ENCODE data around the gene RAD21L1. TPM values are rescaled to one million over a fixed set of nuclear protein-coding genes. Genes with fewer than 3 reads are reported as not detected.

The RAD21L1 gene
- total RNA-seq, 4 donors from 2014 or later: not detected

GRCh38 chr20:1299522-1299921, 73.7 kb downstream of the RAD21L1 start:
- Histone ChIP-seq H3K4me1 (no peaks in the 10 kb centered on the region), H3K9me3 (no peaks in the 10 kb centered on the region), H3K36me3 (peaks cover 0 to 71% of the 10 kb centered on the region in 2 donors), H3K27ac (no peak overlapping the region), H3K4me3 (no peak overlapping the region), H3K27me3 (no peaks in the 10 kb centered on the region)
- TF ChIP-seq POLR2AphosphoS5 (IDR thresholded peaks at IDR 0.05) (no peak), POLR2A (IDR thresholded peaks at IDR 0.05) (no peak), CTCF (IDR thresholded peaks at IDR 0.05) (no peak), EP300 (IDR thresholded peaks at IDR 0.05) (no peak)
- WGBS, 2 donors (ENCODE audit: low coverage in 1 of 2): 80% methylated on average over 1 of the region's 9 CpGs; no CpG with 5 or more reads in 1 of the 2 donors
- peak; percentile 7 for ATAC-seq

GRCh38 chr20:1300083-1300840, 74.4 kb downstream of the RAD21L1 start:
- no peak for TF ChIP-seq POLR2AphosphoS5 (IDR thresholded peaks at IDR 0.05)
- WGBS, 2 donors (ENCODE audit: low coverage in 1 of 2): 78% methylated on average over 3 of the region's 18 CpGs; no CpG with 5 or more reads in 1 of the 2 donors
- ATAC-seq: no peak
- Histone ChIP-seq H3K9me3 (no peaks in the 10 kb centered on the region), H3K27ac (no peak overlapping the region), H3K4me3 (no peak overlapping the region), H3K36me3 (peaks cover 0 to 78% of the 10 kb centered on the region in 2 donors), H3K27me3 (no peaks in the 10 kb centered on the region), H3K4me1 (no peaks in the 10 kb centered on the region)

- Histone ChIP-seq H3K27me3 (no peaks in the 10 kb centered on the region), H3K4me3 (no peak overlapping the region), H3K9me3 (no peaks in the 10 kb centered on the region), H3K4me1 (no peaks in the 10 kb centered on the region), H3K36me3 (peaks cover 0 to 82% of the 10 kb centered on the region in 2 donors), H3K27ac (no peak overlapping the region)
- TF ChIP-seq EP300 (IDR thresholded peaks at IDR 0.05) (no peak), CTCF (IDR thresholded peaks at IDR 0.05) (no peak), POLR2A (IDR thresholded peaks at IDR 0.05) (no peak), POLR2AphosphoS5 (IDR thresholded peaks at IDR 0.05) (no peak)
- 69 to 70% methylated on average over 7 to 9 of the region's 9 CpGs for WGBS, 2 donors (ENCODE audit: low coverage in 1 of 2)
- no peak for ATAC-seq
Observed at GRCh38 chr20:1301031-1301529, 75.2 kb downstream of the RAD21L1 start.

- no peak overlapping the region for H3K4me3 ChIP-seq
- H3K4me1 ChIP-seq: no peaks in the 10 kb centered on the region
- H3K9me3 ChIP-seq: no peaks in the 10 kb centered on the region
- H3K27ac ChIP-seq: no peak overlapping the region
- TF ChIP-seq POLR2AphosphoS5 (IDR thresholded peaks at IDR 0.05) (no peak), CTCF (IDR thresholded peaks at IDR 0.05) (no peak), POLR2A (IDR thresholded peaks at IDR 0.05) (no peak), EP300 (IDR thresholded peaks at IDR 0.05) (no peak)
- WGBS, 2 donors (ENCODE audit: low coverage in 1 of 2): 57 to 81% methylated on average over 8 of the region's 12 CpGs
- no peak for ATAC-seq
- H3K36me3 ChIP-seq: peaks cover 0 to 75% of the 10 kb centered on the region in 2 donors
- no peaks in the 10 kb centered on the region for H3K27me3 ChIP-seq
Observed at GRCh38 chr20:1302685-1303541, 77.1 kb downstream of the RAD21L1 start.

GRCh38 chr20:1304710-1305515, 79.1 kb downstream of the RAD21L1 start:
- H3K9me3 ChIP-seq: no peaks in the 10 kb centered on the region
- H3K4me3 ChIP-seq: no peak overlapping the region
- no peak overlapping the region for H3K27ac ChIP-seq
- 65% methylated on average over 5 of the region's 31 CpGs; no CpG with 5 or more reads in 1 of the 2 donors for WGBS, 2 donors (ENCODE audit: low coverage in 1 of 2)
- no peaks in the 10 kb centered on the region for H3K27me3 ChIP-seq
- TF ChIP-seq POLR2AphosphoS5 (IDR thresholded peaks at IDR 0.05) (no peak), CTCF (IDR thresholded peaks at IDR 0.05) (no peak), EP300 (IDR thresholded peaks at IDR 0.05) (no peak), POLR2A (IDR thresholded peaks at IDR 0.05) (no peak)
- H3K4me1 ChIP-seq: no peaks in the 10 kb centered on the region
- no peak for ATAC-seq
- peaks cover 0 to 59% of the 10 kb centered on the region in 2 donors for H3K36me3 ChIP-seq

Data from gastroesophageal sphincter (tissue), 4 donors.